ENCODE results near the gene FAM3D. TPM values are rescaled to one million over a fixed set of nuclear protein-coding genes. Genes with fewer than 3 reads are reported as not detected.

The FAM3D gene, protein sequence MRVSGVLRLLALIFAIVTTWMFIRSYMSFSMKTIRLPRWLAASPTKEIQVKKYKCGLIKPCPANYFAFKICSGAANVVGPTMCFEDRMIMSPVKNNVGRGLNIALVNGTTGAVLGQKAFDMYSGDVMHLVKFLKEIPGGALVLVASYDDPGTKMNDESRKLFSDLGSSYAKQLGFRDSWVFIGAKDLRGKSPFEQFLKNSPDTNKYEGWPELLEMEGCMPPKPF
- total RNA-seq: not detected in 2 replicates

DNA sequence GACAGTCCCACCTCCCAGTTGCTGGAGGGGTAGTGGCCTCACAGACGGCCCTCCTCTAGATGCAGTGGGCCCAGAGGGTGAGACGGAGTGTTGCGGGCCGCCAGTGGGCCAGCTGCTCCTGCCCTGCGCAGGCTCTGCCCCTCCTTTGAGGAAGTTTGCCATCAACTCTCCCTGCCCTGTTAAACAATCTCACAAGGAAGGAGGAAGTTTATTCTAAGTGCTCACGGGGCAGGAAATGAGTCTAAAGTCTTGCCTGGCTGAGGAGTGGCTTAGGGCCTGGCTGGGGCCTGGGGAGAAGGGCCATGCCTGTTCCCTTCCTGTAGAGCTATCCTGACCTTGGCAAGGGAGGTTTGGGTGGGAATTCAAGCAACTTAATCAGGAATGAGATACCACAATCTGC, at the start of gene FAM3D:
Gene FAM3D (minus strand): TSS at position 92 of the 400 bp plus-strand sequence. CDS start 11,211 bp downstream, outside the sequence.

Other genes starting within 250 kb of the FAM3D start
- gene PDHB, start 232.9 kb downstream of the FAM3D start, total RNA-seq: 61.5 and 62.6 TPM in 2 replicates
- gene KCTD6, start 174.7 kb downstream of the FAM3D start, total RNA-seq: 8.5 and 8.6 TPM in 2 replicates
- 4.2 and 5.9 TPM in 2 replicates for gene ACOX2, start 129.6 kb downstream of the FAM3D start, total RNA-seq
- 0.14 TPM in 1 of 2 replicates, not detected in the other for gene FAM107A, start 89.4 kb downstream of the FAM3D start, total RNA-seq